Measurements from ENCODE around the gene STON2. TPM values are rescaled to one million over a fixed set of nuclear protein-coding genes. Genes with fewer than 3 reads are reported as not detected.

The STON2 gene
- total RNA-seq, 1 donor from 2014 or later: 12.0 TPM

- intact Hi-C loops (cut with DNase I): no loop called here
- no peak for DNase-seq
- ATAC-seq (ENCODE audit: poor library complexity): no peak
These were observed 113.4 kb downstream of the STON2 start for GRCh38 chr14:81286574-81287370.

GRCh38 chr14:81285245-81285644 is 114.9 kb downstream of the STON2 start:
- DNase-seq: no peak
- ATAC-seq (ENCODE audit: poor library complexity): no peak
- intact Hi-C loops (cut with DNase I): no loop called here

- ATAC-seq (ENCODE audit: poor library complexity) (no peak), DNase-seq (no peak)
- intact Hi-C loops (cut with DNase I): no loop called here
These were observed 118.8 kb downstream of the STON2 start for GRCh38 chr14:81281332-81281731.

- DNase-seq (no peak), ATAC-seq (ENCODE audit: poor library complexity) (no peak)
- intact Hi-C loops (cut with DNase I): no loop called here
These were observed 119.9 kb downstream of the STON2 start for GRCh38 chr14:81280136-81280791.

- intact Hi-C loops (cut with DNase I): no loop called here
- DNase-seq: no peak
- ATAC-seq (ENCODE audit: poor library complexity): no peak
These were observed 123.0 kb downstream of the STON2 start for GRCh38 chr14:81277096-81277495.

- ATAC-seq (ENCODE audit: poor library complexity): peak; percentile 36
- intact Hi-C loops (cut with DNase I): no loop called here
These were observed 123.8 kb downstream of the STON2 start for GRCh38 chr14:81276073-81277069.

GRCh38 chr14:81275305-81276072 is 124.6 kb downstream of the STON2 start:
- DNase-seq (peak; percentile 53), ATAC-seq (ENCODE audit: poor library complexity) (peak; percentile 81)
- intact Hi-C loops (cut with DNase I): no loop called here

More at GRCh38 chr14:81276073-81277069, 123.8 kb downstream of the STON2 start:
- DNase-seq: no peak

GRCh38 chr14:81273961-81274575 is 126.1 kb downstream of the STON2 start:
- DNase-seq (no peak), ATAC-seq (ENCODE audit: poor library complexity) (no peak)
- intact Hi-C loops (cut with DNase I): loop anchor here (5.0 kb wide), 1 partner anchor 188 kb away; no protein-coding TSS in a partner anchor

GRCh38 chr14:81273521-81273920 is 126.6 kb downstream of the STON2 start:
- intact Hi-C loops (cut with DNase I): loop anchor here (5.0 kb wide), 1 partner anchor 189 kb away; no protein-coding TSS in a partner anchor
- DNase-seq (no peak), ATAC-seq (ENCODE audit: poor library complexity) (no peak)

GRCh38 chr14:81272317-81272716 is 127.8 kb downstream of the STON2 start:
- intact Hi-C loops (cut with DNase I): loop anchor here (5.0 kb wide), 1 partner anchor 190 kb away; no protein-coding TSS in a partner anchor
- ATAC-seq (ENCODE audit: poor library complexity): peak; percentile 32
- no peak for DNase-seq

GRCh38 chr14:81269979-81270375 is 130.1 kb downstream of the STON2 start:
- DNase-seq: no peak
- no peak for ATAC-seq (ENCODE audit: poor library complexity)
- intact Hi-C loops (cut with DNase I): loop anchor here (5.0 kb wide), 2 partner anchors 182 to 192 kb away; no protein-coding TSS in a partner anchor

- ATAC-seq (ENCODE audit: poor library complexity) (peak; percentile 78), DNase-seq (no peak)
- intact Hi-C loops (cut with DNase I): loop anchor here (5.0 kb wide), 1 partner anchor 183 kb away; no protein-coding TSS in a partner anchor
These were observed 130.8 kb downstream of the STON2 start for GRCh38 chr14:81269100-81269978.

GRCh38 chr14:81268016-81268416 is 132.1 kb downstream of the STON2 start:
- DNase-seq (no peak), ATAC-seq (ENCODE audit: poor library complexity) (no peak)
- intact Hi-C loops (cut with DNase I): loop anchor here (5.0 kb wide), 1 partner anchor 184 kb away; no protein-coding TSS in a partner anchor

- intact Hi-C loops (cut with DNase I): loop anchor here (5.0 kb wide), 1 partner anchor 187 kb away; no protein-coding TSS in a partner anchor
- ATAC-seq (ENCODE audit: poor library complexity) (no peak), DNase-seq (no peak)
These were observed 134.4 kb downstream of the STON2 start for GRCh38 chr14:81265636-81266169.

- no peak for ATAC-seq (ENCODE audit: poor library complexity)
- intact Hi-C loops (cut with DNase I): loop anchor here (5.0 kb wide), 1 partner anchor 188 kb away; no protein-coding TSS in a partner anchor
- no peak for DNase-seq
These were observed 135.5 kb downstream of the STON2 start for GRCh38 chr14:81264671-81265070.

- intact Hi-C loops (cut with DNase I): no loop called here
- DNase-seq (no peak), ATAC-seq (ENCODE audit: poor library complexity) (no peak)
These were observed 136.2 kb downstream of the STON2 start for GRCh38 chr14:81263777-81264410.
